Measurements from ENCODE around the gene FOXO6. TPM values are rescaled to one million over a fixed set of nuclear protein-coding genes. Genes with fewer than 3 reads are reported as not detected.
A peak's percentile ranks its signal among the peaks of the same experiment; 100 is the strongest.

The FOXO6 gene
- total RNA-seq, 1 donor from 2014 or later, result 38.4 TPM

- Mint-ChIP-seq H3K4me1 (peaks cover 48% of the 10 kb centered on the region), H3K4me3 (no peak overlapping the region), H3K27me3 (ENCODE audit: low read depth) (no peaks in the 10 kb centered on the region), H3K9me3 (no peaks in the 10 kb centered on the region), H3K36me3 (no peaks in the 10 kb centered on the region), H3K27ac (no peak overlapping the region)
- no peak for TF ChIP-seq CTCF (IDR thresholded peaks at IDR 0.05; ENCODE audit: unreplicated experiment)
- peak in 1 of 2 experiments; percentile 14 for DNase-seq (ENCODE audit: low spot score in 2 of 2, unreplicated experiment in 2 of 2)
Measured at GRCh38 chr1:41355761-41356160, 5.5 kb upstream of the FOXO6 start.

- H3K9me3 Mint-ChIP-seq, result no peaks in the 10 kb centered on the region
- H3K27me3 Mint-ChIP-seq (ENCODE audit: low read depth), result no peaks in the 10 kb centered on the region
- DNase-seq (ENCODE audit: low spot score in 2 of 2, unreplicated experiment in 2 of 2), result peak in 1 of 2 experiments; percentile 13
- H3K36me3 Mint-ChIP-seq, result no peaks in the 10 kb centered on the region
- peak overlapping the region; percentile 25 for H3K27ac Mint-ChIP-seq
- peaks cover 49% of the 10 kb centered on the region for H3K4me1 Mint-ChIP-seq
- no peak overlapping the region for H3K4me3 Mint-ChIP-seq
- TF ChIP-seq CTCF (IDR thresholded peaks at IDR 0.05; ENCODE audit: unreplicated experiment), result no peak
Measured at GRCh38 chr1:41356752-41357151, 4.5 kb upstream of the FOXO6 start.

GRCh38 chr1:41357451-41358101 is 3.7 kb upstream of the FOXO6 start:
- peak in 1 of 2 experiments; percentile 44 for DNase-seq (ENCODE audit: low spot score in 2 of 2, unreplicated experiment in 2 of 2)
- Mint-ChIP-seq H3K27ac (peak overlapping the region; percentile 95), H3K36me3 (no peaks in the 10 kb centered on the region)

GRCh38 chr1:41358131-41359021 is 2.9 kb upstream of the FOXO6 start:
- peak in 1 of 2 experiments; percentile 42 for DNase-seq (ENCODE audit: low spot score in 2 of 2, unreplicated experiment in 2 of 2)
- peak overlapping the region; percentile 95 for H3K27ac Mint-ChIP-seq
- no peak for TF ChIP-seq CTCF (IDR thresholded peaks at IDR 0.05; ENCODE audit: unreplicated experiment)
- H3K27me3 Mint-ChIP-seq (ENCODE audit: low read depth), result peaks cover 8% of the 10 kb centered on the region
- peaks cover 57% of the 10 kb centered on the region for H3K4me1 Mint-ChIP-seq
- H3K4me3 Mint-ChIP-seq, result peak overlapping the region; percentile 37
- H3K9me3 Mint-ChIP-seq, result no peaks in the 10 kb centered on the region
- H3K36me3 Mint-ChIP-seq, result no peaks in the 10 kb centered on the region

More at GRCh38 chr1:41357451-41358101, 3.7 kb upstream of the FOXO6 start:
- Mint-ChIP-seq H3K4me1 (peaks cover 49% of the 10 kb centered on the region), H3K4me3 (peak overlapping the region; percentile 37), H3K9me3 (no peaks in the 10 kb centered on the region), H3K27me3 (ENCODE audit: low read depth) (peaks cover 2% of the 10 kb centered on the region)
- no peak for TF ChIP-seq CTCF (IDR thresholded peaks at IDR 0.05; ENCODE audit: unreplicated experiment)

- H3K36me3 Mint-ChIP-seq, result no peaks in the 10 kb centered on the region
- peak overlapping the region; percentile 95 for H3K27ac Mint-ChIP-seq
- H3K4me3 Mint-ChIP-seq, result no peak overlapping the region
- peaks cover 58% of the 10 kb centered on the region for H3K4me1 Mint-ChIP-seq
- TF ChIP-seq CTCF (IDR thresholded peaks at IDR 0.05; ENCODE audit: unreplicated experiment), result no peak
- peak in 1 of 2 experiments; percentile 36 for DNase-seq (ENCODE audit: low spot score in 2 of 2, unreplicated experiment in 2 of 2)
- peaks cover 13% of the 10 kb centered on the region for H3K27me3 Mint-ChIP-seq (ENCODE audit: low read depth)
- no peaks in the 10 kb centered on the region for H3K9me3 Mint-ChIP-seq
Measured at GRCh38 chr1:41359211-41360073, 1.8 kb upstream of the FOXO6 start.

Measured in mesothelial cell of epicardium (in vitro differentiated cells).